HCT116 (cell line): ENCODE measurements around the gene FAM227A. TPM values are rescaled to one million over a fixed set of nuclear protein-coding genes. Genes with fewer than 3 reads are reported as not detected.

Experiments used
- ATAC-seq: fragments of 200-7000 bp; cut with Tn5 transposase; 2 replicates; pipeline ENCODE4 v1.9.1; 2020; ENCODE audit warnings: mild to moderate bottlenecking, moderate library complexity
- BruUV-seq: library from RNA; stranded (reverse); fragments of 400-500 nt; replicated peaks from 2 replicates; lab custom pipeline; 2021; lab: Mats Ljungman, UMichigan
- CTCF ChIA-PET: fragments of 300-600 bp; sonication (Branson Sonifier 250); formaldehyde crosslinking; loops from one replicate; lab custom pipeline; 2021; ENCODE audit warnings: antibody characterized with exemption; lab: Charles Lee
- POLR2A ChIA-PET: fragments of 300-600, 350-600 bp; sonication (Branson Sonifier 250); formaldehyde crosslinking; loops from one replicate; lab custom pipeline; 2021; ENCODE audit warnings: antibody characterized with exemption; lab: Charles Lee
- RAD21 ChIA-PET, 2 experiments: fragments of 300-600 bp; sonication (Branson Sonifier 250); formaldehyde crosslinking; loops; one replicate each; lab custom pipeline; 2023; ENCODE audit warnings: low total read pairs in 2 of 2; ENCODE audit not compliant: uncharacterized antibody in 2 of 2, unreplicated experiment in 2 of 2, low non-redundant PET in 1 of 2; lab: Charles Lee
- DNase-seq: peaks from one replicate; pipeline ENCODE4 v3.0.0-alpha.2; 2010; ENCODE audit warnings: low read depth, low spot score
- H2AFZ ChIP-seq: fragments of 200-600 bp; shearing (Covaris generic), sonication (generic); 2 replicates; pipeline ENCODE4 v1.6.1; 2017; ENCODE audit warnings: low read depth, mixed run types, mixed read lengths, antibody characterized with exemption, low read length; ENCODE audit not compliant: poor library complexity, severe bottlenecking
- H3K27ac ChIP-seq: 2 replicates; pipeline ENCODE4 v1.5.1; 2012; ENCODE audit warnings: low read depth, low read length
- H3K27me3 ChIP-seq: fragments of 200-600 bp; sonication (generic); 2 replicates; pipeline ENCODE4 v1.6.1; 2016; ENCODE audit warnings: mixed run types, low read length, mixed read lengths; ENCODE audit not compliant: insufficient read depth
- H3K36me3 ChIP-seq, 2 experiments: fragments of 200-500 bp in 1 of 2; fragments of 200-600 bp in 1 of 2; sonication (Bioruptor generic) in 1 of 2; sonication (generic) in 1 of 2; 2 replicates each; pipeline versions ENCODE4 v1.5.1 to v1.6.1; 2014 to 2016; ENCODE audit warnings: low read length in 2 of 2, inconsistent platforms in 1 of 2, mixed read lengths in 1 of 2, mixed run types in 1 of 2; ENCODE audit not compliant: insufficient read depth in 2 of 2, control insufficient read depth in 1 of 2
- H3K4me1 ChIP-seq, 2 experiments: fragments of 200-600 bp in 1 of 2; sonication (generic) in 1 of 2; 2 replicates each; pipeline versions ENCODE4 v1.5.1 to v1.6.1; 2012 to 2017; ENCODE audit warnings: low read length in 2 of 2, inconsistent platforms in 1 of 2, mild to moderate bottlenecking in 1 of 2, mixed read lengths in 1 of 2, mixed run types in 1 of 2, moderate library complexity in 1 of 2; ENCODE audit not compliant: insufficient read depth in 2 of 2, control insufficient read depth in 1 of 2
- H3K4me2 ChIP-seq: fragments of 200-600 bp; sonication (generic); 2 replicates; pipeline ENCODE4 v1.6.1; 2017; ENCODE audit warnings: mixed run types, low read length, mixed read lengths
- H3K4me3 ChIP-seq, 2 experiments: fragments of 200-600 bp in 1 of 2; sonication (generic) in 1 of 2; replicated peaks in 1 of 2; 2 replicates each; pipeline ENCODE4 v1.5.1; 2011 to 2016; ENCODE audit warnings: low read length in 2 of 2, control low read depth in 1 of 2, low read depth in 1 of 2, mild to moderate bottlenecking in 1 of 2, mixed read lengths in 1 of 2, mixed run types in 1 of 2
- H3K79me2 ChIP-seq: fragments of 200-600 bp; sonication (generic); 2 replicates; pipeline ENCODE4 v1.6.1; 2017; ENCODE audit warnings: mild to moderate bottlenecking, mixed run types, low read length, moderate library complexity, mixed read lengths; ENCODE audit not compliant: insufficient read depth
- H3K9ac ChIP-seq: fragments of 200-600 bp; sonication (generic); 2 replicates; pipeline ENCODE4 v1.6.1; 2016; ENCODE audit warnings: low read length, mixed read lengths
- H3K9me2 ChIP-seq: fragments of 200-600 bp; sonication (generic), shearing (Covaris generic); 2 replicates; pipeline ENCODE4 v1.6.1; 2017; ENCODE audit warnings: mixed run types, mild to moderate bottlenecking, moderate library complexity; ENCODE audit not compliant: insufficient read depth
- H3K9me3 ChIP-seq, 2 experiments: fragments of 200-500 bp in 1 of 2; fragments of 200-600 bp in 1 of 2; sonication (Bioruptor generic) in 1 of 2; sonication (generic) in 1 of 2; 2 replicates each; pipeline ENCODE4 v1.6.1; 2014 to 2017; ENCODE audit warnings: low read length in 2 of 2, mixed read lengths in 2 of 2, inconsistent platforms in 1 of 2, low read depth in 1 of 2, mild to moderate bottlenecking in 1 of 2, mixed run types in 1 of 2, moderate library complexity in 1 of 2; ENCODE audit not compliant: control insufficient read depth in 1 of 2, insufficient read depth in 1 of 2
- H4K20me1 ChIP-seq: fragments of 200-600 bp; sonication (generic), shearing (Covaris generic); 2 replicates; pipeline ENCODE4 v1.6.1; 2017; ENCODE audit warnings: mixed run types, mild to moderate bottlenecking, moderate library complexity; ENCODE audit not compliant: insufficient read depth
- ATF3 ChIP-seq: IDR thresholded peaks from 2 replicates; pipeline ENCODE4 v1.6.1; 2012
- EGR1 ChIP-seq: IDR thresholded peaks from 2 replicates; pipeline ENCODE4 v1.6.1; 2012; ENCODE audit warnings: low read depth
- ELF1 ChIP-seq: IDR thresholded peaks from 2 replicates; pipeline ENCODE4 v1.6.1; 2012; ENCODE audit warnings: low read depth, borderline replicate concordance
- EZH2phosphoT487 ChIP-seq: fragments of 200-600 bp; IDR thresholded peaks from 2 replicates; pipeline ENCODE4 v1.6.1; 2018; ENCODE audit warnings: antibody characterized with exemption, borderline replicate concordance
- MAX ChIP-seq: IDR thresholded peaks from 2 replicates; pipeline ENCODE4 v1.6.1; 2012
- POLR2A ChIP-seq: IDR thresholded peaks from 2 replicates; pipeline ENCODE4 v1.7.0; 2011; ENCODE audit warnings: borderline replicate concordance; ENCODE audit not compliant: insufficient read depth, insufficient read length; ENCODE audit errors: extremely low read depth
- POLR2AphosphoS5 ChIP-seq: IDR thresholded peaks from 2 replicates; pipeline ENCODE4 v1.6.1; 2011; ENCODE audit warnings: mild to moderate bottlenecking, low read depth, low read length, moderate library complexity
- REST ChIP-seq: IDR thresholded peaks from 2 replicates; pipeline ENCODE4 v1.6.1; 2012; ENCODE audit warnings: low read depth
- SRF ChIP-seq: IDR thresholded peaks from 2 replicates; pipeline ENCODE4 v1.6.1; 2012; ENCODE audit warnings: low read depth
- TCF7L2 ChIP-seq: IDR thresholded peaks from 2 replicates; pipeline ENCODE4 v1.7.0; 2011; ENCODE audit warnings: borderline replicate concordance, inconsistent platforms; ENCODE audit not compliant: insufficient read depth, insufficient read length; ENCODE audit errors: extremely low read depth
- ZBTB33 ChIP-seq: IDR thresholded peaks from 2 replicates; pipeline ENCODE4 v1.6.1; 2011; ENCODE audit warnings: mild to moderate bottlenecking, low read length, moderate library complexity; ENCODE audit not compliant: insufficient replicate concordance; ENCODE audit errors: extremely low read depth
- ZNF274 ChIP-seq: fragments of 200-500 bp; sonication (Bioruptor generic); IDR thresholded peaks from 2 replicates; pipeline ENCODE4 v1.6.1; 2014; ENCODE audit warnings: mild to moderate bottlenecking, low read depth, low read length, inconsistent platforms
- intact Hi-C: fragments of 100-400 bp; cut with micrococcal nuclease; formaldehyde crosslinking; loops from 2 replicates; pipeline ENCODE4 v1.10.0; 2022
- total RNA-seq: library from RNA; stranded (reverse); gene quantifications from one replicate; pipeline ENCODE4 v1.2.1, GENCODE V29; 2021; ENCODE audit not compliant: unreplicated experiment

FAM227A gene
- total RNA-seq, 1 experiment from 2014 or later, result 3.9 TPM

- ATAC-seq (no peak), DNase-seq (no peak)
- Histone ChIP-seq H3K4me2 (no peak overlapping the region), H2AFZ (peak overlapping the region; percentile 61), H3K27ac (no peak overlapping the region), H3K27me3 (no peaks in the 10 kb centered on the region), H3K9me3 (no peaks in the 10 kb centered on the region), H4K20me1 (no peaks in the 10 kb centered on the region), H3K9me2 (no peaks in the 10 kb centered on the region), H3K4me3 (no peak overlapping the region), H3K79me2 (no peaks in the 10 kb centered on the region), H3K36me3 (no peaks in the 10 kb centered on the region), H3K4me1 (peaks cover 1 to 2% of the 10 kb centered on the region in 2 experiments; a peak in 2 of 4 replicates), H3K9ac (no peak overlapping the region)
- ChIA-PET POLR2A (no interaction called here), CTCF (no interaction called here), RAD21 (no interaction called here)
- no peak for TF ChIP-seq EZH2phosphoT487
- no peak for TF ChIP-seq SRF
- TF ChIP-seq REST, result no peak
- TF ChIP-seq MAX, result no peak
- TF ChIP-seq ZNF274, result no peak
- no peak for TF ChIP-seq ZBTB33
- TF ChIP-seq TCF7L2, result no peak
- TF ChIP-seq ELF1, result no peak
- TF ChIP-seq EGR1, result no peak
- TF ChIP-seq POLR2AphosphoS5, result no peak
- TF ChIP-seq ATF3, result no peak
- TF ChIP-seq POLR2A, result no peak
- BruUV-seq, result no TSS peak
- intact Hi-C loops, result no loop called here
These were observed 101.9 kb downstream of the FAM227A start for GRCh38 chr22:38554281-38554680.
